ENCODE data around the gene VTI1A.

The VTI1A gene

GRCh38 chr10:112593023-112593422 is 146.0 kb downstream of the VTI1A start:
- DNase-seq: no peak

- no peak for DNase-seq
These were observed 154.4 kb downstream of the VTI1A start for GRCh38 chr10:112601214-112602090.

GRCh38 chr10:112603062-112603461 is 156.0 kb downstream of the VTI1A start:
- DNase-seq: no peak

GRCh38 chr10:112605063-112605462 is 158.0 kb downstream of the VTI1A start:
- no peak for DNase-seq

- DNase-seq: no peak
These were observed 160.5 kb downstream of the VTI1A start for GRCh38 chr10:112607506-112607905.

GRCh38 chr10:112613620-112614019 is 166.6 kb downstream of the VTI1A start:
- no peak for DNase-seq

GRCh38 chr10:112614072-112614471 is 167.1 kb downstream of the VTI1A start:
- DNase-seq: no peak

GRCh38 chr10:112614586-112614985 is 167.6 kb downstream of the VTI1A start:
- no peak for DNase-seq

- DNase-seq: no peak
These were observed 168.3 kb downstream of the VTI1A start for GRCh38 chr10:112615269-112615668.

GRCh38 chr10:112616647-112617046 is 169.6 kb downstream of the VTI1A start:
- DNase-seq: no peak

GRCh38 chr10:112618814-112619213 is 171.8 kb downstream of the VTI1A start:
- no peak for DNase-seq

- no peak for DNase-seq
These were observed 172.5 kb downstream of the VTI1A start for GRCh38 chr10:112619556-112619955.

GRCh38 chr10:112622786-112623185 is 175.8 kb downstream of the VTI1A start:
- no peak for DNase-seq

GRCh38 chr10:112624546-112625048 is 177.6 kb downstream of the VTI1A start:
- DNase-seq: no peak

GRCh38 chr10:112628951-112629609 is 182.1 kb downstream of the VTI1A start:
- no peak for DNase-seq

- no peak for DNase-seq
These were observed 184.7 kb downstream of the VTI1A start for GRCh38 chr10:112631501-112632400.

GRCh38 chr10:112634096-112634830 is 187.2 kb downstream of the VTI1A start:
- DNase-seq: no peak

GRCh38 chr10:112637901-112638300 is 190.9 kb downstream of the VTI1A start:
- DNase-seq: no peak

GRCh38 chr10:112639298-112639697 is 192.3 kb downstream of the VTI1A start:
- no peak for DNase-seq

- DNase-seq: no peak
These were observed 193.6 kb downstream of the VTI1A start for GRCh38 chr10:112640638-112641037.

- DNase-seq: no peak
These were observed 196.7 kb downstream of the VTI1A start for GRCh38 chr10:112643600-112644264.

GRCh38 chr10:112644265-112644645 is 197.2 kb downstream of the VTI1A start:
- DNase-seq: no peak
